CD8-positive, alpha-beta memory T cell (primary cell): ENCODE results near the gene ATP5ME. TPM values are rescaled to one million over a fixed set of nuclear protein-coding genes. Genes with fewer than 3 reads are reported as not detected.

Source experiments
- CTCF ChIA-PET: fragments of 350-600 bp; sonication (Branson Sonifier 250); formaldehyde crosslinking; loops from one replicate; lab custom pipeline; 2021; ENCODE audit warnings: antibody characterized with exemption; lab: Charles Lee
- POLR2A ChIA-PET: fragments of 350-600 bp; sonication (Branson Sonifier 250); formaldehyde crosslinking; loops from one replicate; lab custom pipeline; 2021; ENCODE audit warnings: antibody characterized with exemption; lab: Charles Lee
- DNase-seq, 5 donors: peaks; one replicate each; pipeline versions ENCODE4 v3.0.0 to v3.0.0-alpha.2; 2020 to 2022; ENCODE audit warnings: mixed read lengths in 1 of 5
- H3K27ac ChIP-seq: one replicate; pipeline ENCODE4 v1.7.0; 2013; ENCODE audit warnings: low read depth, mild to moderate bottlenecking, low read length, moderate library complexity
- H3K27me3 ChIP-seq: 2 replicates; pipeline ENCODE4 v1.7.0; 2013; ENCODE audit warnings: low read length, mild to moderate bottlenecking; ENCODE audit not compliant: insufficient read depth, poor library complexity, severe bottlenecking
- H3K36me3 ChIP-seq: 2 replicates; pipeline ENCODE4 v1.7.0; 2013; ENCODE audit warnings: mild to moderate bottlenecking, low read length, moderate library complexity; ENCODE audit not compliant: insufficient read depth
- H3K4me1 ChIP-seq: 2 replicates; pipeline ENCODE4 v1.7.0; 2013; ENCODE audit warnings: mild to moderate bottlenecking, low read length, moderate library complexity; ENCODE audit not compliant: insufficient read depth
- H3K4me3 ChIP-seq: 2 replicates; pipeline ENCODE4 v1.7.0; 2013; ENCODE audit warnings: mild to moderate bottlenecking, low read length
- H3K9me3 ChIP-seq: 2 replicates; pipeline ENCODE4 v1.7.0; 2013; ENCODE audit warnings: mild to moderate bottlenecking, low read length
- H3K27ac Mint-ChIP-seq, 8 donors: one replicate each; pipeline ENCODE4 v1.8.0; 2020 to 2021; ENCODE audit warnings: mixed read lengths in 8 of 8, mild to moderate bottlenecking in 6 of 8, inconsistent platforms in 3 of 8, moderate library complexity in 3 of 8
- H3K27me3 Mint-ChIP-seq, 2 donors: one replicate each; pipeline ENCODE4 v1.8.0; 2020 to 2021; ENCODE audit warnings: mixed read lengths in 2 of 2, mild to moderate bottlenecking in 1 of 2, moderate library complexity in 1 of 2
- H3K36me3 Mint-ChIP-seq, 3 donors: one replicate each; pipeline ENCODE4 v1.8.0; 2020 to 2021; ENCODE audit warnings: mixed read lengths in 3 of 3, inconsistent platforms in 1 of 3, mild to moderate bottlenecking in 1 of 3
- H3K4me1 Mint-ChIP-seq, 3 donors: one replicate each; pipeline ENCODE4 v1.8.0; 2020 to 2021; ENCODE audit warnings: mixed read lengths in 3 of 3, inconsistent platforms in 1 of 3, mild to moderate bottlenecking in 1 of 3
- H3K4me3 Mint-ChIP-seq, 7 donors: one replicate each; pipeline ENCODE4 v1.8.0; 2020 to 2021; ENCODE audit warnings: mixed read lengths in 7 of 7, mild to moderate bottlenecking in 6 of 7, moderate library complexity in 4 of 7, inconsistent platforms in 2 of 7
- H3K9me3 Mint-ChIP-seq, 5 donors: one replicate each; pipeline ENCODE4 v1.8.0; 2020 to 2022; ENCODE audit warnings: mixed read lengths in 5 of 5, mild to moderate bottlenecking in 3 of 5, moderate library complexity in 2 of 5, inconsistent platforms in 1 of 5
- polyA plus RNA-seq: library from polyadenylated mRNA; unstranded; fragments of 300-500 nt; fragmentation: Illumina TruSeq; gene quantifications from one replicate; pipeline ENCODE4 v1.2.3, GENCODE V29; 2021
- total RNA-seq, 2 experiments: library from RNA; stranded (reverse); gene quantifications; one replicate each; pipeline ENCODE4 v1.2.3, GENCODE V29; 2021

The ATP5ME gene
- total and polyA plus RNA-seq, 3 experiments from 2014 or later, result 284 to 441 (median 291) TPM

DNA sequence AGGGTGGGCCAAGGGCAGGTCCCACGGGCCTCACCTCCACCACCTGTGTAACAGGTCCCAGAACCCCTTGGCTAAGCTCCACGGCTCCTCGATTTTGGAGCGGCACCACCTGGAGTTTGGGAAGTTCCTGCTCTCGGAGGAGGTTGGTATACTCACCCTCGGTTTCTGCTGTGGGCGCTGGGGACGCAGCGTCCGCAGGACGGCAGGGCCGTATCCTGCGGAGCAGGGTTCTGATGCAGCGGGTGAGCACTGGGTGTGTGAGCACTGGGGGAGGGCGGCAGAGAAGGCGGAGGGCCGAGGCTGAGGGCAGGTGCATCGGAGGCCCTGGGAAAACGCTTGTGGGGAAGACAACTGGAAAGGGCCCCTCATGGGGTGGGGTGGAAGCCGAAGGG, 11.0 kb downstream of the ATP5ME start:
- Mint-ChIP-seq H3K4me3 (peak overlapping the region; percentile 75 to 91 (median 79)), H3K36me3 (peaks cover 0 to 2% (median 2%) of the 10 kb centered on the region in 3 donors), H3K27me3 (no peaks in the 10 kb centered on the region), H3K4me1 (peaks cover 9 to 23% (median 9%) of the 10 kb centered on the region in 3 donors), H3K27ac (peak overlapping the region in 7 of 8 donors; percentile 27 to 95 (median 42)), H3K9me3 (no peaks in the 10 kb centered on the region)
- ChIA-PET POLR2A (interaction anchor here (1.0 kb wide), 1 partner anchor 11 kb away, joined by 3 read pairs; the partner anchor contains the start of genes ATP5ME and MYL5), CTCF (interaction anchor here (1.1 to 3.4 kb wide), 2 partner anchors 11 kb away, joined by 3 to 19 read pairs; partner anchors contain the start of genes ATP5ME and MYL5)
- Histone ChIP-seq H3K27me3 (no peaks in the 10 kb centered on the region), H3K4me3 (peak overlapping the region; percentile 75), H3K4me1 (peaks cover 11% of the 10 kb centered on the region), H3K9me3 (no peaks in the 10 kb centered on the region), H3K27ac (peak overlapping the region; percentile 68), H3K36me3 (no peaks in the 10 kb centered on the region)
- DNase-seq, result peak in 1 of 5 donors; percentile 44

DNA sequence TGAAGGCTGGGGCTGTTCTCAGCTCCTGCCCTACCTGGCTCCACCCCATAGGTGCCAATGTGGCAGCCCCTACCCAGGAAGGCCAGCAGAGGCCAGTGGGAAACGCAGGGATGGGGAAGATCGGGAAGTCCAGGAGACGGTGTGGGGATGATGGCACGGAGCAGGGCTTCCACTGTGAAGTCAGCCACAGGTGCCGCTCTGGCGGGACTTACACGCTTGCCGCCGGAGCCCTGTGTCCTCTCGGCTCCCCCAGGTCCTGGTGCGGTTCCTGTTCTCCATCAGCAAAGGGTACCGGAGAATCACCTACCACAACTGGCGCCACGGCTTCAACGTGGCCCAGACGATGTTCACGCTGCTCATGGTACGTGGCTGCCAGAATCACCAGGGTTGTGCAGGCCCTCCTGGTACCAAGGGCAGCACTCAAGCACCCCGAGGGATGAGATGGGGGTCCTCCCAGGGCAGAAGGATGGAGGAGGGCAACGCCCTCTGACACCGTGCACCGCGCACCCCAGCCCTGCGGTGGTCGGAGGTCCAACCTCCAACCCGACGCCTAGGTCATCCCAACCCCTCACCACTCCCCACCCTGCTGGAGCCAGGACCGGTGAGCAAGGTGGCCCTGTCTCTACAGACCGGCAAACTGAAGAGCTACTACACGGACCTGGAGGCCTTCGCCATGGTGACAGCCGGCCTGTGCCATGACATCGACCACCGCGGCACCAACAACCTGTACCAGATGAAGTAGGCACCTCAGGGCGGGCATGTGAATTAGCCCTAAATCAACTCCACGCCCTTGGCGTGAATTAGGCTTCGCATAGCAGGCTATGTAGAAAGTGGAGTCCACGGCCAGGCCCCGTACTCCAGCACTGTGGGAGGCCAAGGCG, 12.0 kb downstream of the ATP5ME start:
- H3K27me3 ChIP-seq, result no peaks in the 10 kb centered on the region
- no peaks in the 10 kb centered on the region for H3K27me3 Mint-ChIP-seq
- ChIA-PET POLR2A (interaction anchor here (1.0 kb wide), 1 partner anchor 12 kb away, joined by 3 read pairs; the partner anchor contains the start of genes ATP5ME and MYL5), CTCF (interaction anchor here (0.6 to 1.1 kb wide), 2 partner anchors 10 to 12 kb away, joined by 3 read pairs; partner anchors contain the start of genes ATP5ME and MYL5)
- H3K27ac ChIP-seq, result no peak overlapping the region
- peaks cover 0 to 2% (median 2%) of the 10 kb centered on the region in 3 donors for H3K36me3 Mint-ChIP-seq
- peaks cover 7 to 23% (median 9%) of the 10 kb centered on the region in 3 donors for H3K4me1 Mint-ChIP-seq
- H3K27ac Mint-ChIP-seq, result peak overlapping the region in 3 of 8 donors; percentile 21 to 51 (median 27)
- H3K4me1 ChIP-seq, result peaks cover 11% of the 10 kb centered on the region
- no peaks in the 10 kb centered on the region for H3K36me3 ChIP-seq
- peak overlapping the region; percentile 53 to 81 (median 78) for H3K4me3 Mint-ChIP-seq
- no peaks in the 10 kb centered on the region for H3K9me3 ChIP-seq
- H3K9me3 Mint-ChIP-seq, result no peaks in the 10 kb centered on the region
- H3K4me3 ChIP-seq, result no peak overlapping the region
- peak in 1 of 5 donors; percentile 43 for DNase-seq

DNA sequence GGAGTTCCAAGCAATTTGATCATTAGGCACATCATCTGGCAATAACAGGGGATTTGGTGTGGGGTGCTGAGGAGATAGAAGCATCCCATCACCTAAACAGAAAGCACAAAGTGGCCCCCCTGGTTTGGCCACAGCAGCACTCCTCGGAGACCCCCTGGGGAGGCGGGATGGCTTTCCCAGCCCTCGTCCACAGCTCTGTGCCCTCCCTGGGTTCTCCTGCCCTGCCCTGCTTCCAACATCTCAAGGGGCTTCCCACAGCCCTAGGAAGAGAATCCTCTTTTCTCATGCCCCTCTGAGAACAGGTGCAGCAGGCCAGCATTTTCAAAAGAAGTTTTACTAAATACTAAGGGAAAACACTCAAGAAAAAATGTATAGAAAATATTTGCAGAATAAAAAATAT, 12.8 kb downstream of the ATP5ME start:
- Histone ChIP-seq H3K36me3 (no peaks in the 10 kb centered on the region), H3K4me3 (no peak overlapping the region), H3K9me3 (no peaks in the 10 kb centered on the region), H3K4me1 (peaks cover 11% of the 10 kb centered on the region), H3K27ac (no peak overlapping the region), H3K27me3 (no peaks in the 10 kb centered on the region)
- POLR2A ChIA-PET, result no interaction called here
- H3K27ac Mint-ChIP-seq, result peak overlapping the region in 2 of 8 donors; percentile 32 to 83
- no peaks in the 10 kb centered on the region for H3K27me3 Mint-ChIP-seq
- H3K4me3 Mint-ChIP-seq, result peak overlapping the region in 3 of 7 donors; percentile 14 to 60 (median 43)
- H3K36me3 Mint-ChIP-seq, result peaks cover 0 to 2% (median 2%) of the 10 kb centered on the region in 3 donors
- no peaks in the 10 kb centered on the region for H3K9me3 Mint-ChIP-seq
- CTCF ChIA-PET, result no interaction called here
- no peak for DNase-seq
- peaks cover 7 to 23% (median 9%) of the 10 kb centered on the region in 3 donors for H3K4me1 Mint-ChIP-seq

DNA sequence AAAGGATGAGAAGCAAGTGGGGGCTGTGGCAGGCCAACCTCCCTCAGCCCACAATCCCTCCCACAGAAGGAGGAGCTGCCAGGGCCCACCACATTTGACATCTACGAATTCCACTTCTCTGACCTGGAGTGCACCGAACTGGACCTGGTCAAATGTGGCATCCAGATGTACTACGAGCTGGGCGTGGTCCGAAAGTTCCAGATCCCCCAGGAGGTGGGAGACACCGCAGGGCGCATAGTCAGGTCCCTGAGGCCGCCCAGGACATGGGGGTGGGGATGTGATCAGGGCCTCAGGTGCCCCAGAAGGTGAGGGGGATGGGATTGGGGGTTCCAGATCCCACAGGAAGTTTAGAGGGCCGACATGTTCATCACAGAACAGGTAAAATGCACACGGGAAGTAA, 13.7 kb downstream of the ATP5ME start:
- peaks cover 0 to 2% (median 2%) of the 10 kb centered on the region in 3 donors for H3K36me3 Mint-ChIP-seq
- CTCF ChIA-PET, result no interaction called here
- H3K27ac ChIP-seq, result no peak overlapping the region
- no peaks in the 10 kb centered on the region for H3K9me3 ChIP-seq
- H3K4me3 ChIP-seq, result no peak overlapping the region
- no peaks in the 10 kb centered on the region for H3K27me3 ChIP-seq
- no peaks in the 10 kb centered on the region for H3K9me3 Mint-ChIP-seq
- peaks cover 7 to 20% (median 9%) of the 10 kb centered on the region in 3 donors for H3K4me1 Mint-ChIP-seq
- H3K4me3 Mint-ChIP-seq, result peak overlapping the region in 4 of 7 donors; percentile 29 to 71 (median 55)
- DNase-seq, result peak in 1 of 5 donors; percentile 26
- H3K4me1 ChIP-seq, result peaks cover 11% of the 10 kb centered on the region
- H3K36me3 ChIP-seq, result no peaks in the 10 kb centered on the region
- no peaks in the 10 kb centered on the region for H3K27me3 Mint-ChIP-seq
- no peak overlapping the region for H3K27ac Mint-ChIP-seq
- POLR2A ChIA-PET, result no interaction called here

DNA sequence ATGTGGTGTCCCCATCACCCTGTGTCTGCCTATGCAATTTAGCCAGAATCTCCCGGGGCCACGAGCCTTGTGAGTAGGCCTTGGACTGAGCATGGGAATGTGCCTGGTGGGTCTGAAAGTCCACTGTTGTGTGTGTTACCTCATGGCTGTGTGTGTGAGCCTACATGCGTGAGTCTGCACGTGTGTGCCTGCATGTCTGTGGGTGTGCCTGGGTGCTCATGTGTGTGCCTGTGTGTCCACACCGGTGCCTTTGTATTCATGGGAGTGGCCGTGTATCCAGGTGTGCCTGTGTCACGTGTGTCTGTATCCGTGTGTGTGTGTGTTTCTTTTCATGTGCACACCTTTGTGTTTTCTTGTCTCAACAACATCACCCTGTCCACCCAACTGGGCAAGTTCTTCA, 14.2 kb downstream of the ATP5ME start:
- no peaks in the 10 kb centered on the region for H3K27me3 Mint-ChIP-seq
- H3K9me3 Mint-ChIP-seq, result no peaks in the 10 kb centered on the region
- peak overlapping the region in 1 of 7 donors; percentile 67 for H3K4me3 Mint-ChIP-seq
- Histone ChIP-seq H3K27ac (no peak overlapping the region), H3K27me3 (no peaks in the 10 kb centered on the region), H3K4me1 (peaks cover 11% of the 10 kb centered on the region), H3K9me3 (no peaks in the 10 kb centered on the region), H3K36me3 (no peaks in the 10 kb centered on the region), H3K4me3 (no peak overlapping the region)
- H3K4me1 Mint-ChIP-seq, result peaks cover 7 to 17% (median 9%) of the 10 kb centered on the region in 3 donors
- no peak for DNase-seq
- CTCF ChIA-PET, result no interaction called here
- no peak overlapping the region for H3K27ac Mint-ChIP-seq
- POLR2A ChIA-PET, result no interaction called here
- peaks cover 0 to 2% (median 2%) of the 10 kb centered on the region in 3 donors for H3K36me3 Mint-ChIP-seq

DNA sequence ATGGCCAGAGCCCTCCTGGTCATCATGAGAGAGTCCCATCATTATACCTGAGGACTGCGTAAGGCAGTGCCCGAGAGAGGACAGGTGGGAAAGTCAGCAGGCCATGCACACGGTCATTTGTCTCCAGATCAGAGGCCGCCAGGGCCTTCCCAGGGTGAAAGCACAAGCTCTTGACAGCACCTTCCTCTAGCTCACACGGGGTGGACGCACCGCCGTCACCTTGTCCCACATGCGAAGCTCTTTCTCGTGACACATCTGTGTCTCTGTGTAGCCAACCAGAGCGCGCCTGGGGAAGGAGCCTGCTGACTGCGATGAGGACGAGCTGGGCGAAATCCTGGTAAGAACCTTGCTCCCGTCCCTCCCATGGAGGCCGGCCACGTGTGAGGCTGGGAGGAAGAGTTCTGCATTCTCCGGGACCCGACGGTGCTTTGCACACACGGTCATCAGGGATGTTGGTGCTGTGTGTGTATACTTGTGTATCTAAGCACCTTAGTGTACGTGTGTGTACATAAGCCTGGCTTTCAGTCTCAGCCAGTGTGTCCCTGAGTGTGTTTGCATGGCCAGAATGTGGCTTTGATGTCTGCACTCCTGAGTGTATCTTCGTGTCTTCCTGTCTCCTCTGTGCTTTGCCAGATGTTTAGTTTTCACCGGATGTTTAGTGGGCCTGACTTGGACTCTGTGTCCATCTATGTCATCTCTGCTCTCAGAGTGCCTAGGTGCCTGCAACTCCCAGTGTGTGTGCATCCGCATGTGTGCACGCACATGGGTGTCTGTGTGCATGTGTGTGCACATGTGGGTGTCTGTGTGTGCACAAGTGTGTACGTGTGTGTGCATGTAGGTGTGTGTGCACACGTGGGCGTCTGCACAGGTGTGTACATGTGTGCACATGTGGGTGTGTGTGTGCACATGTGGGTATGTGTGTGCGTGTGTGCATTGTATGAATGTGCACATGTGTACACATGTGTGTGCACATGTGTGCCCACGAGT, 15.1 kb downstream of the ATP5ME start:
- no peaks in the 10 kb centered on the region for H3K36me3 ChIP-seq
- H3K27me3 Mint-ChIP-seq, result no peaks in the 10 kb centered on the region
- H3K27ac Mint-ChIP-seq, result peak overlapping the region in 2 of 8 donors; percentile 35 to 66
- H3K27ac ChIP-seq, result no peak overlapping the region
- peaks cover 0 to 2% (median 2%) of the 10 kb centered on the region in 3 donors for H3K36me3 Mint-ChIP-seq
- ChIA-PET CTCF (no interaction called here), POLR2A (no interaction called here)
- H3K4me3 ChIP-seq, result no peak overlapping the region
- H3K9me3 ChIP-seq, result no peaks in the 10 kb centered on the region
- DNase-seq, result no peak
- no peaks in the 10 kb centered on the region for H3K9me3 Mint-ChIP-seq
- H3K4me1 ChIP-seq, result peaks cover 6% of the 10 kb centered on the region
- H3K4me3 Mint-ChIP-seq, result peak overlapping the region in 1 of 7 donors; percentile 67
- H3K4me1 Mint-ChIP-seq, result peaks cover 2 to 8% (median 4%) of the 10 kb centered on the region in 3 donors
- no peaks in the 10 kb centered on the region for H3K27me3 ChIP-seq

DNA sequence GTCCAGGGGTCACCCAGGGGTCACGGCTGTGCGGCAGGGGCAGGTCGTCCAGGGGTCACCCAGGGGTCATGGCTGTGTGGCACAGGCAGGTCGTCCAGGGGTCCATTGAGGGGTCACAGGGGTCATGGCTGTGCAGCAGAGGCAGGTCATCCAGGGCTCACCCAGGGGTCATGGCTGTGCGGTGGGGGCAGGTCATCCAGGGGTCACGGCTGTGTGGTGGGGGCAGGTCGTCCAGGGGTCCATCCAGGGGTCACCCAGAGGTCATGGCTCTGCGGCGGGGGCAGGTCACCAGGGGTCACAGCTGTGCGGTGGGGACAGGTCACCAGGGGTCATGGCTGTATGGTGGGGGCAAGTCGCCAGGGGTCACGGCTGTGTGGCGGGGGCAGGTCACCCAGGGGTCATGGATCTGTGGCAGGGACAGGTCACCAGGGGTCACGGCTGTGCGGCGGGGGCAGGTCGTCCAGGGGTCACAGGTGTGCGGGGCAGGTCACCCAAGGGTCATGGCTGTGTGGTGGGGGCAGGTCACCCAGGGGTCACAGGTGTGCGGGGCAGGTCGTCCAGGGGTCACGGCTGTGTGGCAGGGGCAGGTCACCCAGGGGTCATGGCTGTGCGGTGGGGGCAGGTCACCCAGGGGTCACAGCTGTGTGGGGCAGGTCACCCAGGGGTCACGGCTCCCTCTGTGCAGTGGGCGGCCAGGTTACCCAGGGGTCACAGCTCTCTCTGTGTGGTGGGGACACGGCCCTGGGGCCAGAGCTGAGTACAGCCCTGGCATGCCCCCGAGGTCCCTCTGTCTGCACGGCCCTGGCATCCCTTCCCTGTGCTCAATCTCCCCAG, 16.0 kb downstream of the ATP5ME start:
- ChIA-PET POLR2A (no interaction called here), CTCF (no interaction called here)
- Mint-ChIP-seq H3K4me1 (peaks cover 2 to 4% (median 2%) of the 10 kb centered on the region in 3 donors), H3K27me3 (no peaks in the 10 kb centered on the region), H3K36me3 (peaks cover 0 to 2% (median 2%) of the 10 kb centered on the region in 3 donors), H3K27ac (peak overlapping the region in 1 of 8 donors; percentile 66), H3K9me3 (no peaks in the 10 kb centered on the region), H3K4me3 (no peak overlapping the region)
- Histone ChIP-seq H3K27me3 (no peaks in the 10 kb centered on the region), H3K27ac (no peak overlapping the region), H3K36me3 (no peaks in the 10 kb centered on the region), H3K4me1 (peaks cover 3% of the 10 kb centered on the region), H3K9me3 (no peaks in the 10 kb centered on the region), H3K4me3 (no peak overlapping the region)
- DNase-seq, result peak in 1 of 5 donors; percentile 44
